HG02852 (cell line): Measurements from ENCODE around the gene NT5DC4.

ENCODE experiments used
- ATAC-seq: cut with Tn5 transposase; IDR thresholded peaks from one replicate; pipeline ENCODE4 v1.9.1; 2021; ENCODE audit warnings: mild to moderate bottlenecking, moderate library complexity; ENCODE audit not compliant: unreplicated experiment

NT5DC4 gene

GRCh38 chr2:112722816-112723546 is 2.2 kb downstream of the NT5DC4 start:
- ATAC-seq, result no peak

GRCh38 chr2:112723547-112723940 is 2.7 kb downstream of the NT5DC4 start:
- ATAC-seq, result no peak

- no peak for ATAC-seq
These were observed 3.2 kb downstream of the NT5DC4 start for GRCh38 chr2:112723995-112724394.

- ATAC-seq, result no peak
These were observed 4.0 kb downstream of the NT5DC4 start for GRCh38 chr2:112724591-112725525.

- ATAC-seq, result peak; percentile 34
These were observed 5.0 kb downstream of the NT5DC4 start for GRCh38 chr2:112725545-112726457.

GRCh38 chr2:112726487-112727190 is 5.8 kb downstream of the NT5DC4 start:
- ATAC-seq, result peak; percentile 85

GRCh38 chr2:112727276-112728028 is 6.6 kb downstream of the NT5DC4 start:
- no peak for ATAC-seq

GRCh38 chr2:112728029-112728362 is 7.2 kb downstream of the NT5DC4 start:
- ATAC-seq, result no peak

GRCh38 chr2:112728378-112729175 is 7.8 kb downstream of the NT5DC4 start:
- no peak for ATAC-seq

GRCh38 chr2:112730216-112730615 is 9.4 kb downstream of the NT5DC4 start:
- ATAC-seq, result no peak

GRCh38 chr2:112730791-112731190 is 10.0 kb downstream of the NT5DC4 start:
- no peak for ATAC-seq

GRCh38 chr2:112731479-112731878 is 10.7 kb downstream of the NT5DC4 start:
- ATAC-seq, result no peak

GRCh38 chr2:112733456-112733855 is 12.6 kb downstream of the NT5DC4 start:
- no peak for ATAC-seq

GRCh38 chr2:112733871-112734270 is 13.1 kb downstream of the NT5DC4 start:
- no peak for ATAC-seq

- no peak for ATAC-seq
These were observed 16.9 kb downstream of the NT5DC4 start for GRCh38 chr2:112737542-112738232.

- no peak for ATAC-seq
These were observed 19.7 kb downstream of the NT5DC4 start for GRCh38 chr2:112740527-112740926.

GRCh38 chr2:112749755-112750559 is 29.1 kb downstream of the NT5DC4 start:
- ATAC-seq, result peak; percentile 77

GRCh38 chr2:112750560-112750843 is 29.7 kb downstream of the NT5DC4 start:
- ATAC-seq, result no peak
